ENCODE data around the gene LKAAEAR1.

The LKAAEAR1 gene

GRCh38 chr20:64055396-64055892 lies 28.8 kb downstream of the LKAAEAR1 start:
- no peak for TF ChIP-seq EGR1 (IDR thresholded peaks at IDR 0.05)
- no peak for TF ChIP-seq TCF12 (IDR thresholded peaks at IDR 0.05; ENCODE audit: low read depth)
- TF ChIP-seq FOXM1 (IDR thresholded peaks at IDR 0.05; ENCODE audit: borderline replicate concordance, low read depth): no peak
- TF ChIP-seq REST (IDR thresholded peaks at IDR 0.05; ENCODE audit: low read depth): no peak
- no peak for TF ChIP-seq NFIC (IDR thresholded peaks at IDR 0.05)
- TF ChIP-seq MAX (IDR thresholded peaks at IDR 0.05): no peak
- no peak for TF ChIP-seq CREB1 (IDR thresholded peaks at IDR 0.05; ENCODE audit: low read depth)
- no peak for TF ChIP-seq YY1 (IDR thresholded peaks at IDR 0.05; ENCODE audit: low read depth)

- no peak for TF ChIP-seq CREB1 (IDR thresholded peaks at IDR 0.05; ENCODE audit: low read depth)
- no peak for TF ChIP-seq REST (IDR thresholded peaks at IDR 0.05; ENCODE audit: low read depth)
- no peak for TF ChIP-seq CEBPB (IDR thresholded peaks at IDR 0.05)
- TF ChIP-seq ZBTB7A (IDR thresholded peaks at IDR 0.05; ENCODE audit: low read depth): no peak
- no peak for TF ChIP-seq RAD21 (IDR thresholded peaks at IDR 0.05; ENCODE audit: low read depth)
- TF ChIP-seq EGR1 (IDR thresholded peaks at IDR 0.05): no peak
- TF ChIP-seq TCF12 (IDR thresholded peaks at IDR 0.05; ENCODE audit: low read depth): no peak
- TF ChIP-seq TAF1 (IDR thresholded peaks at IDR 0.05; ENCODE audit: low read depth): no peak
- TF ChIP-seq EP300 (IDR thresholded peaks at IDR 0.05; ENCODE audit: borderline replicate concordance): no peak
- TF ChIP-seq MAX (IDR thresholded peaks at IDR 0.05): no peak
Observed at GRCh38 chr20:64053841-64054661, 30.1 kb downstream of the LKAAEAR1 start.

- TF ChIP-seq YY1 (IDR thresholded peaks at IDR 0.05; ENCODE audit: low read depth) (no peak), CEBPB (IDR thresholded peaks at IDR 0.05) (no peak), RAD21 (IDR thresholded peaks at IDR 0.05; ENCODE audit: low read depth) (no peak), TEAD4 (IDR thresholded peaks at IDR 0.05) (no peak), EGR1 (IDR thresholded peaks at IDR 0.05) (no peak), TCF12 (IDR thresholded peaks at IDR 0.05; ENCODE audit: low read depth) (no peak), ZBTB7A (IDR thresholded peaks at IDR 0.05; ENCODE audit: low read depth) (no peak), CREB1 (IDR thresholded peaks at IDR 0.05; ENCODE audit: low read depth) (no peak), EP300 (IDR thresholded peaks at IDR 0.05; ENCODE audit: borderline replicate concordance) (no peak), USF1 (IDR thresholded peaks at IDR 0.05) (no peak), TAF1 (IDR thresholded peaks at IDR 0.05; ENCODE audit: low read depth) (no peak), FOXM1 (IDR thresholded peaks at IDR 0.05; ENCODE audit: borderline replicate concordance, low read depth) (no peak), NFIC (IDR thresholded peaks at IDR 0.05) (no peak), MAX (IDR thresholded peaks at IDR 0.05) (no peak), REST (IDR thresholded peaks at IDR 0.05; ENCODE audit: low read depth) (no peak)
Observed at GRCh38 chr20:64052987-64053840, 31.0 kb downstream of the LKAAEAR1 start.

GRCh38 chr20:64052326-64052722 lies 31.9 kb downstream of the LKAAEAR1 start:
- TF ChIP-seq RAD21 (IDR thresholded peaks at IDR 0.05; ENCODE audit: low read depth): no peak
